NCI-H2196 (cell line): ENCODE measurements around the gene FANK1.

ENCODE experiments used
- DNase-seq: peaks from one replicate; lab custom pipeline; 2025; ENCODE audit not compliant: unreplicated experiment; lab: John Stamatoyannopoulos, UW

Gene FANK1

GRCh38 chr10:125984865-125985495 is 88.6 kb downstream of the FANK1 start:
- no peak for DNase-seq

- no peak for DNase-seq
These were observed 89.3 kb downstream of the FANK1 start for GRCh38 chr10:125985557-125986240.

- no peak for DNase-seq
These were observed 93.4 kb downstream of the FANK1 start for GRCh38 chr10:125989791-125990190.

GRCh38 chr10:125990974-125991373 is 94.6 kb downstream of the FANK1 start:
- DNase-seq: no peak

- no peak for DNase-seq
These were observed 95.0 kb downstream of the FANK1 start for GRCh38 chr10:125991392-125991791.

GRCh38 chr10:125992254-125992653 is 95.9 kb downstream of the FANK1 start:
- no peak for DNase-seq

GRCh38 chr10:125994601-125995000 is 98.2 kb downstream of the FANK1 start:
- no peak for DNase-seq

- DNase-seq: no peak
These were observed 99.5 kb downstream of the FANK1 start for GRCh38 chr10:125995726-125996304.

GRCh38 chr10:125997586-125997985 is 101.2 kb downstream of the FANK1 start:
- no peak for DNase-seq

- no peak for DNase-seq
These were observed 103.3 kb downstream of the FANK1 start for GRCh38 chr10:125999694-126000093.

GRCh38 chr10:126001576-126001975 is 105.2 kb downstream of the FANK1 start:
- DNase-seq: no peak

- no peak for DNase-seq
These were observed 108.4 kb downstream of the FANK1 start for GRCh38 chr10:126004752-126005151.

- DNase-seq: no peak
These were observed 109.9 kb downstream of the FANK1 start for GRCh38 chr10:126006264-126006663.

- DNase-seq: no peak
These were observed 110.5 kb downstream of the FANK1 start for GRCh38 chr10:126006906-126007305.

GRCh38 chr10:126009650-126010049 is 113.3 kb downstream of the FANK1 start:
- DNase-seq: no peak

GRCh38 chr10:126011995-126012394 is 115.6 kb downstream of the FANK1 start:
- no peak for DNase-seq

GRCh38 chr10:126012485-126012884 is 116.1 kb downstream of the FANK1 start:
- DNase-seq: no peak

GRCh38 chr10:126013489-126014281 is 117.3 kb downstream of the FANK1 start:
- no peak for DNase-seq

GRCh38 chr10:126014309-126014708 is 117.9 kb downstream of the FANK1 start:
- DNase-seq: no peak

GRCh38 chr10:126015413-126015812 is 119.0 kb downstream of the FANK1 start:
- no peak for DNase-seq

GRCh38 chr10:126016156-126016805 is 119.9 kb downstream of the FANK1 start:
- DNase-seq: no peak
